Transverse colon (tissue), 4 donors: ENCODE measurements around the gene DNAI1. TPM values are rescaled to one million over a fixed set of nuclear protein-coding genes. Genes with fewer than 3 reads are reported as not detected.

Experiments used
- DNase-seq: peaks from one replicate; pipeline ENCODE4 v3.0.0-alpha.2; 2019
- H3K27ac ChIP-seq, 4 donors: fragments of 200-600 bp; sonication (generic); 2 replicates each; pipeline ENCODE4 v1.5.1; 2016 to 2018; ENCODE audit warnings: inconsistent platforms in 4 of 4
- H3K27me3 ChIP-seq: fragments of 200-600 bp; sonication (generic); 2 replicates; pipeline ENCODE4 v1.5.1; 2017; ENCODE audit warnings: inconsistent platforms
- H3K36me3 ChIP-seq, 4 donors: fragments of 200-600 bp; sonication (generic); 2 replicates each; pipeline ENCODE4 v1.5.1; 2017 to 2019; ENCODE audit warnings: inconsistent platforms in 4 of 4
- H3K4me1 ChIP-seq, 4 donors: fragments of 200-600 bp; sonication (generic); 2 replicates each; pipeline ENCODE4 v1.5.1; 2017 to 2020; ENCODE audit warnings: inconsistent platforms in 4 of 4
- H3K4me3 ChIP-seq, 4 donors: fragments of 200-600 bp; sonication (generic); 1 replicate in 1 of 4; 2 replicates in 3 of 4; pipeline versions ENCODE4 v1.5.1 to v1.6.1; 2017 to 2019; ENCODE audit warnings: inconsistent platforms in 4 of 4
- H3K9me3 ChIP-seq, 2 donors: fragments of 200-600 bp; sonication (generic); 2 replicates each; pipeline ENCODE4 v1.5.1; 2017 to 2019; ENCODE audit warnings: inconsistent platforms in 2 of 2
- CTCF ChIP-seq, 5 experiments: fragments of 200-600 bp in 3 of 5; fragments of 450-650 bp in 2 of 5; sonication (generic) in 3 of 5; IDR thresholded peaks; 1 replicate in 2 of 5; 2 replicates in 3 of 5; pipeline ENCODE4 v1.5.1; 2016 to 2017; ENCODE audit warnings: antibody characterized with exemption in 5 of 5, inconsistent platforms in 3 of 5, mild to moderate bottlenecking in 2 of 5, moderate library complexity in 1 of 5
- EP300 ChIP-seq: sonication (generic); formaldehyde crosslinking; IDR thresholded peaks from one replicate; pipeline ENCODE4 v1.6.1; 2017; ENCODE audit warnings: antibody characterized with exemption, low read depth
- POLR2A ChIP-seq: fragments of 450-650 bp; IDR thresholded peaks from one replicate; pipeline ENCODE4 v1.6.1; 2016; ENCODE audit warnings: antibody characterized with exemption, mild to moderate bottlenecking, moderate library complexity
- POLR2AphosphoS5 ChIP-seq, 3 donors: sonication (generic); formaldehyde crosslinking; IDR thresholded peaks; one replicate each; pipeline ENCODE4 v1.6.1; 2016; ENCODE audit warnings: antibody characterized with exemption in 3 of 3
- WGBS, 2 donors: methylation state at CpG; one replicate each; pipeline ENCODE4 v1.1.5; 2018; ENCODE audit warnings: low coverage in 1 of 2; 5-methylcytosine and 5-hydroxymethylcytosine counted together
- in situ Hi-C, 4 donors: fragments of 200-750 bp; cut with MboI; loops; one replicate each; pipeline versions ENCODE4 v1.15.0 to v1.15.1; 2017; ENCODE audit warnings: low sequenced_read_pairs in 3 of 4, low pct_ligation_motif_present in 1 of 4, low pct_unique_long_range_greater_than_20kb in 1 of 4
- intact Hi-C: fragments of 100-400 bp; cut with DNase I; formaldehyde crosslinking; loops from one replicate; pipeline ENCODE4 v1.15.1; 2023; ENCODE audit warnings: low total_unique reads
- total RNA-seq, 4 donors: library from RNA; depleted of rRNA; stranded (reverse); fragments of >200 nt; gene quantifications; one replicate each; pipeline ENCODE4 v1.1.0, GENCODE V29; 2016

DNAI1 gene
- total RNA-seq, 4 donors from 2014 or later: not detected

GRCh38 chr9:34556949-34557348 lies 98.3 kb downstream of the DNAI1 start:
- Histone ChIP-seq H3K4me1 (peaks cover 0 to 26% (median 19%) of the 10 kb centered on the region in 4 donors), H3K4me3 (no peak overlapping the region), H3K9me3 (no peaks in the 10 kb centered on the region), H3K27ac (no peak overlapping the region), H3K36me3 (no peaks in the 10 kb centered on the region), H3K27me3 (peaks cover 18% of the 10 kb centered on the region)
- WGBS, 2 donors: 40 to 72% methylated on average over 1 to 6 of the region's 6 CpGs
- TF ChIP-seq CTCF (IDR thresholded peaks at IDR 0.05) (no peak), EP300 (no peak), POLR2A (no peak), POLR2AphosphoS5 (IDR thresholded peaks at IDR 0.05) (no peak)
- intact Hi-C loops: no loop called here
- in situ Hi-C loops: no loop called here
- DNase-seq: no peak

GRCh38 chr9:34557426-34558321 lies 99.1 kb downstream of the DNAI1 start:
- Histone ChIP-seq H3K27me3 (peaks cover 18% of the 10 kb centered on the region), H3K9me3 (no peaks in the 10 kb centered on the region), H3K27ac (no peak overlapping the region), H3K36me3 (no peaks in the 10 kb centered on the region), H3K4me3 (no peak overlapping the region), H3K4me1 (peaks cover 0 to 26% (median 19%) of the 10 kb centered on the region in 4 donors)
- 72 to 75% methylated on average over 2 to 18 of the region's 19 CpGs for WGBS, 2 donors
- intact Hi-C loops (no loop called here), in situ Hi-C loops (no loop called here)
- TF ChIP-seq EP300 (no peak), POLR2AphosphoS5 (IDR thresholded peaks at IDR 0.05) (no peak), POLR2A (no peak), CTCF (IDR thresholded peaks at IDR 0.05) (no peak)
- no peak for DNase-seq

GRCh38 chr9:34558364-34558763 lies 99.8 kb downstream of the DNAI1 start:
- WGBS, 2 donors: 77% methylated on average over 9 of the region's 9 CpGs; no CpG with 5 or more reads in 1 of the 2 donors
- in situ Hi-C loops: no loop called here
- TF ChIP-seq EP300 (no peak), CTCF (IDR thresholded peaks at IDR 0.05) (no peak), POLR2AphosphoS5 (IDR thresholded peaks at IDR 0.05) (no peak), POLR2A (no peak)

GRCh38 chr9:34558919-34559623 lies 100.5 kb downstream of the DNAI1 start:
- Histone ChIP-seq H3K4me1 (peaks cover 0 to 26% (median 19%) of the 10 kb centered on the region in 4 donors), H3K9me3 (no peaks in the 10 kb centered on the region), H3K27me3 (peaks cover 18% of the 10 kb centered on the region), H3K27ac (peak overlapping the region in 1 of 4 donors; percentile 61), H3K4me3 (no peak overlapping the region), H3K36me3 (no peaks in the 10 kb centered on the region)
- intact Hi-C loops: no loop called here
- TF ChIP-seq EP300 (no peak), CTCF (IDR thresholded peaks at IDR 0.05) (no peak), POLR2A (no peak), POLR2AphosphoS5 (IDR thresholded peaks at IDR 0.05) (no peak)
- in situ Hi-C loops: no loop called here
- WGBS, 2 donors: 61% methylated on average over 17 of the region's 17 CpGs; no CpG with 5 or more reads in 1 of the 2 donors
- DNase-seq: no peak

More at GRCh38 chr9:34558364-34558763, 99.8 kb downstream of the DNAI1 start:
- Histone ChIP-seq H3K4me3 (no peak overlapping the region), H3K9me3 (no peaks in the 10 kb centered on the region), H3K36me3 (no peaks in the 10 kb centered on the region), H3K27ac (no peak overlapping the region), H3K27me3 (peaks cover 18% of the 10 kb centered on the region), H3K4me1 (peaks cover 0 to 26% (median 19%) of the 10 kb centered on the region in 4 donors)
- no peak for DNase-seq
- intact Hi-C loops: no loop called here
